KMS-11 (cell line): ENCODE data around the gene C10orf105.

Source experiments
- H2AFZ ChIP-seq: fragments of 200-600 bp; sonication (generic); 2 replicates; pipeline ENCODE4 v1.6.1; 2016; ENCODE audit warnings: antibody characterized with exemption, mixed run types, low read depth
- H3K27ac ChIP-seq: fragments of 200-600 bp; sonication (generic); 2 replicates; pipeline ENCODE4 v1.6.1; 2016; ENCODE audit warnings: mild to moderate bottlenecking, mixed run types
- H3K27me3 ChIP-seq: fragments of 200-600 bp; sonication (generic); 2 replicates; pipeline ENCODE4 v1.6.1; 2017; ENCODE audit warnings: mild to moderate bottlenecking, low read depth, mixed run types, moderate library complexity; ENCODE audit not compliant: insufficient read depth
- H3K36me3 ChIP-seq: fragments of 200-600 bp; sonication (generic); 2 replicates; pipeline ENCODE4 v1.6.1; 2017; ENCODE audit warnings: mild to moderate bottlenecking, mixed run types; ENCODE audit not compliant: insufficient read depth
- H3K4me1 ChIP-seq: fragments of 200-600 bp; sonication (generic); 2 replicates; pipeline ENCODE4 v1.6.1; 2016; ENCODE audit warnings: mild to moderate bottlenecking, low read depth, mixed run types; ENCODE audit not compliant: poor library complexity, severe bottlenecking
- H3K4me2 ChIP-seq: fragments of 200-600 bp; sonication (generic); 2 replicates; pipeline ENCODE4 v1.7.0; 2016; ENCODE audit warnings: mild to moderate bottlenecking, mixed run types
- H3K4me3 ChIP-seq: fragments of 200-600 bp; sonication (generic); IDR thresholded peaks from 2 replicates; pipeline ENCODE4 v1.6.1; 2017; ENCODE audit warnings: low read depth, low read length, mixed read lengths; ENCODE audit not compliant: insufficient read depth
- H3K79me2 ChIP-seq: fragments of 200-600 bp; sonication (generic); 2 replicates; pipeline ENCODE4 v1.6.1; 2016; ENCODE audit warnings: low read depth, mixed run types; ENCODE audit not compliant: insufficient read depth
- H3K9ac ChIP-seq: fragments of 200-600 bp; sonication (generic); 2 replicates; pipeline ENCODE4 v1.6.1; 2016; ENCODE audit warnings: mild to moderate bottlenecking, mixed run types
- H4K20me1 ChIP-seq: fragments of 200-600 bp; sonication (generic); 2 replicates; pipeline ENCODE4 v1.6.1; 2016; ENCODE audit warnings: mild to moderate bottlenecking, mixed run types; ENCODE audit not compliant: insufficient read depth
- TF ChIP-seq, protein P1 (sequence below): fragments of 200-600 bp; sonication (generic); conservative IDR thresholded peaks from 2 replicates; pipeline ENCODE4 v1.6.1; 2017; ENCODE audit warnings: low read depth, mild to moderate bottlenecking, antibody characterized with exemption, low read length, moderate library complexity, mixed read lengths

The C10orf105 gene

DNA sequence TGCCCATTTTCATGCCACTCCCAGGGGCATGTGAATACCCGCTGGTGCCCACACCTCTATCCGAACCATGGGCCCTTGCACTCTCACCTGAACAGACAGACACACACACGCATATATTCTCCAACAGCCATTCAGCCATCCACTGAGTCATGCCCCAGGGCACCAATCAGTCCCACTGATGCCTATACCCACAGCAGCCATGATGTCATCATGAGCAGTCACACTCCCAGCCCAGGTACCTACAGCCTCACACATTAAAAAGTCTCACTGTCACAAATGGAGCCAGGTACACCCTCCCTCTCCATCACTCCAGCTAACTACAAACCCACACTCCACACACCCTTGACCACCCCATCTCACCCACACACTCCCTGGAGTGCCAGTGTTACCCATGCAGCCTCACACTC, 41.5 kb upstream of the C10orf105 start:
- TF ChIP-seq, protein P1, sequence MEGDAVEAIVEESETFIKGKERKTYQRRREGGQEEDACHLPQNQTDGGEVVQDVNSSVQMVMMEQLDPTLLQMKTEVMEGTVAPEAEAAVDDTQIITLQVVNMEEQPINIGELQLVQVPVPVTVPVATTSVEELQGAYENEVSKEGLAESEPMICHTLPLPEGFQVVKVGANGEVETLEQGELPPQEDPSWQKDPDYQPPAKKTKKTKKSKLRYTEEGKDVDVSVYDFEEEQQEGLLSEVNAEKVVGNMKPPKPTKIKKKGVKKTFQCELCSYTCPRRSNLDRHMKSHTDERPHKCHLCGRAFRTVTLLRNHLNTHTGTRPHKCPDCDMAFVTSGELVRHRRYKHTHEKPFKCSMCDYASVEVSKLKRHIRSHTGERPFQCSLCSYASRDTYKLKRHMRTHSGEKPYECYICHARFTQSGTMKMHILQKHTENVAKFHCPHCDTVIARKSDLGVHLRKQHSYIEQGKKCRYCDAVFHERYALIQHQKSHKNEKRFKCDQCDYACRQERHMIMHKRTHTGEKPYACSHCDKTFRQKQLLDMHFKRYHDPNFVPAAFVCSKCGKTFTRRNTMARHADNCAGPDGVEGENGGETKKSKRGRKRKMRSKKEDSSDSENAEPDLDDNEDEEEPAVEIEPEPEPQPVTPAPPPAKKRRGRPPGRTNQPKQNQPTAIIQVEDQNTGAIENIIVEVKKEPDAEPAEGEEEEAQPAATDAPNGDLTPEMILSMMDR = no peak

GRCh38 chr10:71757399-71757922, 37.9 kb upstream of the C10orf105 start:
- TF ChIP-seq, protein P1 = no peak
- H3K79me2 ChIP-seq = no peaks in the 10 kb centered on the region
- no peak overlapping the region for H3K4me3 ChIP-seq
- peaks cover 38% of the 10 kb centered on the region for H3K27me3 ChIP-seq
- H4K20me1 ChIP-seq = no peaks in the 10 kb centered on the region
- no peak overlapping the region for H3K27ac ChIP-seq
- no peaks in the 10 kb centered on the region for H3K4me1 ChIP-seq
- no peak overlapping the region for H3K4me2 ChIP-seq
- no peak overlapping the region for H2AFZ ChIP-seq
- H3K36me3 ChIP-seq = no peaks in the 10 kb centered on the region
- no peak overlapping the region for H3K9ac ChIP-seq

More for the DNA sequence above, 41.5 kb upstream of the C10orf105 start:
- H3K4me2 ChIP-seq = no peak overlapping the region
- H2AFZ ChIP-seq = no peak overlapping the region
- H4K20me1 ChIP-seq = no peaks in the 10 kb centered on the region
- no peaks in the 10 kb centered on the region for H3K36me3 ChIP-seq
- H3K27me3 ChIP-seq = peaks cover 35% of the 10 kb centered on the region
- H3K4me1 ChIP-seq = no peaks in the 10 kb centered on the region
- H3K4me3 ChIP-seq = no peak overlapping the region
- H3K27ac ChIP-seq = no peak overlapping the region
- no peak overlapping the region for H3K9ac ChIP-seq
- H3K79me2 ChIP-seq = no peaks in the 10 kb centered on the region

- H3K27me3 ChIP-seq = peaks cover 41% of the 10 kb centered on the region
- no peak overlapping the region for H3K4me3 ChIP-seq
- no peak overlapping the region for H3K4me2 ChIP-seq
- no peak overlapping the region for H3K9ac ChIP-seq
- H3K27ac ChIP-seq = no peak overlapping the region
- no peaks in the 10 kb centered on the region for H3K79me2 ChIP-seq
- H4K20me1 ChIP-seq = no peaks in the 10 kb centered on the region
- TF ChIP-seq, protein P1 = no peak
- H2AFZ ChIP-seq = no peak overlapping the region
- no peaks in the 10 kb centered on the region for H3K4me1 ChIP-seq
- H3K36me3 ChIP-seq = no peaks in the 10 kb centered on the region
These were observed 37.0 kb upstream of the C10orf105 start for GRCh38 chr10:71756311-71757191.

DNA sequence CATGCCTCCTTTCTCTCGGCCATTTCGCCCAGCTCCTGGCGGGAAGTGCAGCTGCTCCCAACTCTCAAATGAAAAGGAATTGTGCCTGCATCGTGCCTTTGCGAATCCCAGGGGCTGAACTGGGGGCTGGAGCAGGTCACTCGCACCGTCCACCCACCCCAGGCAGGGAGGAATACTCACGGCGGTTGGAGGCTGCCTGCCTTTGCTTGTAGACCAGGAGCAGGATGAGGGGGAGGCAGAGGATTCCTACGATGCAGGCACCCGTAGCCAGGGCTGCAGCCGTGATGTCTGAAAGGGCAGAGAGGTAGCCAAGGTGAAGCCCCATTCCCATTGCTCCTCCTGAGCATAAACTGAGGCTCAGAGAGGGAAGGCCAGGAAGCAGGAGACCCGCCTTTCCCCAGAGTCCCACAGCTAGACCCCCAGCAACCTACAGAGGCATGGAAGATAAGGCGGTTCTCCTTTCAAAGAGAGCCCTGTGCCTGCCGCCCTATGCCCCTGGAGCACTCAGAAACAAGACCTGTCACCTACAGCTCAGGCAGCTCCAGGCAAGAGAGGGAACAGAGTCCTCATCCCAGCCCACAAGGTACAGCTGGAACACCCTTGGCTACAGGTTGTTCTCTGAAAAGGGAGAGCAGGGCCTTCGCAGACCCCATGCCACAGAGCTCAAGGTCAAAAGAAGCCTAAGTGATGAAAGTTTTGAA, 35.8 kb upstream of the C10orf105 start:
- Histone ChIP-seq H3K36me3 (no peaks in the 10 kb centered on the region), H3K4me3 (no peak overlapping the region), H3K79me2 (no peaks in the 10 kb centered on the region), H3K27me3 (peaks cover 41% of the 10 kb centered on the region), H3K4me1 (no peaks in the 10 kb centered on the region), H3K9ac (no peak overlapping the region), H4K20me1 (no peaks in the 10 kb centered on the region), H2AFZ (no peak overlapping the region), H3K27ac (no peak overlapping the region), H3K4me2 (no peak overlapping the region)
- TF ChIP-seq, protein P1 = no peak
